Measurements from ENCODE around the gene S100A1. TPM values are rescaled to one million over a fixed set of nuclear protein-coding genes. Genes with fewer than 3 reads are reported as not detected.
A peak's percentile ranks its signal among the peaks of the same experiment; 100 is the strongest.

Gene S100A1
- total RNA-seq, 1 experiment from 2014 or later: 0.46 TPM

- Histone ChIP-seq H3K4me2 (no peak overlapping the region), H3F3A (ENCODE audit: insufficient read depth, low read depth) (peaks cover 43% of the 10 kb centered on the region; the same call in 1 of the 2 replicates), H3K36me3 (ENCODE audit: low read depth) (0 out of 2 replicates have a peak, but pooled peaks cover 3% of the 10 kb centered on the region), H3K27me3 (ENCODE audit: insufficient read depth, low read depth) (no peaks in the 10 kb centered on the region), H3K9me3 (ENCODE audit: insufficient read depth, low read depth) (no peaks in the 10 kb centered on the region), H3K4me1 (replicated peaks; ENCODE audit: insufficient read depth) (peaks cover 30% of the 10 kb centered on the region), H4K20me1 (ENCODE audit: insufficient read depth) (no peaks in the 10 kb centered on the region), H3K4me3 (no peak overlapping the region), H3K79me2 (ENCODE audit: low read depth) (no peaks in the 10 kb centered on the region), H3K9me2 (ENCODE audit: insufficient read depth) (no peaks in the 10 kb centered on the region), H3K27ac (peak overlapping the region; percentile 2; the same call in 1 of the 2 replicates), H2AFZ (no peak overlapping the region)
- POLR2A ChIA-PET (ENCODE audit: unreplicated experiment): no interaction called here
- peak in 1 of 2 experiments; percentile 68 for DNase-seq
- CTCF ChIA-PET: no interaction called here
- BruUV-seq (replicated peaks): no TSS peak
- TF ChIP-seq CTCF (conservative IDR thresholded peaks at IDR 0.05): no peak
- TF ChIP-seq EZH2 (IDR thresholded peaks at IDR 0.05; ENCODE audit: low read depth): no peak
- intact Hi-C loops (cut with micrococcal nuclease; ENCODE audit: unreplicated experiment): no loop called here
These were observed 31.0 kb upstream of the S100A1 start for GRCh38 chr1:153597206-153597605.

GRCh38 chr1:153598309-153599172 lies 29.7 kb upstream of the S100A1 start:
- Histone ChIP-seq H3K9me2 (ENCODE audit: insufficient read depth) (no peaks in the 10 kb centered on the region), H3K4me1 (replicated peaks; ENCODE audit: insufficient read depth) (peaks cover 34% of the 10 kb centered on the region), H2AFZ (no peak overlapping the region), H3K9me3 (ENCODE audit: insufficient read depth, low read depth) (no peaks in the 10 kb centered on the region), H3K79me2 (ENCODE audit: low read depth) (no peaks in the 10 kb centered on the region), H3K36me3 (ENCODE audit: low read depth) (0 out of 2 replicates have a peak, but pooled peaks cover 3% of the 10 kb centered on the region), H3K27me3 (ENCODE audit: insufficient read depth, low read depth) (no peaks in the 10 kb centered on the region), H3F3A (ENCODE audit: insufficient read depth, low read depth) (peaks cover 38% of the 10 kb centered on the region; the same call in 1 of the 2 replicates), H3K4me3 (no peak overlapping the region), H4K20me1 (ENCODE audit: insufficient read depth) (no peaks in the 10 kb centered on the region), H3K4me2 (no peak overlapping the region), H3K27ac (no peak overlapping the region)
- ChIA-PET POLR2A (ENCODE audit: unreplicated experiment) (interaction anchor here (0.9 kb wide), 1 partner anchor 14 kb away, joined by 4 read pairs; the partner anchor contains the start of gene S100A16), CTCF (no interaction called here)
- intact Hi-C loops (cut with micrococcal nuclease; ENCODE audit: unreplicated experiment): no loop called here
- TF ChIP-seq CTCF (conservative IDR thresholded peaks at IDR 0.05) (no peak), EZH2 (IDR thresholded peaks at IDR 0.05; ENCODE audit: low read depth) (no peak)
- no TSS peak for BruUV-seq (replicated peaks)
- no peak for DNase-seq

GRCh38 chr1:153599847-153600246 lies 28.4 kb upstream of the S100A1 start:
- POLR2A ChIA-PET (ENCODE audit: unreplicated experiment): no interaction called here
- peaks cover 47% of the 10 kb centered on the region; the same call in 1 of the 2 replicates for H3F3A ChIP-seq (ENCODE audit: insufficient read depth, low read depth)
- no peaks in the 10 kb centered on the region for H3K9me2 ChIP-seq (ENCODE audit: insufficient read depth)
- no peak overlapping the region for H3K4me3 ChIP-seq
- no peak overlapping the region for H3K27ac ChIP-seq
- intact Hi-C loops (cut with micrococcal nuclease; ENCODE audit: unreplicated experiment): no loop called here
- no peaks in the 10 kb centered on the region for H3K9me3 ChIP-seq (ENCODE audit: insufficient read depth, low read depth)
- no peaks in the 10 kb centered on the region for H4K20me1 ChIP-seq (ENCODE audit: insufficient read depth)
- H3K36me3 ChIP-seq (ENCODE audit: low read depth): peaks cover 7% of the 10 kb centered on the region; the same call in 1 of the 2 replicates
- no TSS peak for BruUV-seq (replicated peaks)
- no peaks in the 10 kb centered on the region for H3K27me3 ChIP-seq (ENCODE audit: insufficient read depth, low read depth)
- TF ChIP-seq CTCF (conservative IDR thresholded peaks at IDR 0.05) (no peak), EZH2 (IDR thresholded peaks at IDR 0.05; ENCODE audit: low read depth) (no peak)
- no peak for DNase-seq
- CTCF ChIA-PET: interaction anchor here (0.6 kb wide), 1 partner anchor 632 kb away, joined by 3 read pairs; no protein-coding TSS in a partner anchor
- no peaks in the 10 kb centered on the region for H3K79me2 ChIP-seq (ENCODE audit: low read depth)
- peaks cover 34% of the 10 kb centered on the region for H3K4me1 ChIP-seq (replicated peaks; ENCODE audit: insufficient read depth)
- no peak overlapping the region for H2AFZ ChIP-seq
- no peak overlapping the region for H3K4me2 ChIP-seq

All from PC-9 (cell line).